ENCODE measurements around the gene SLC27A6.

SLC27A6 gene

GRCh38 chr5:128965011-128965637, at the start of gene SLC27A6:
Gene SLC27A6, plus strand, starts transcription at chr5:128965488. Its CDS starts 650 bp downstream, at chr5:128966138.
- no peak for TF ChIP-seq TOX (CRISPR knock-in tag; IDR thresholded peaks at IDR 0.05; ENCODE audit: borderline replicate concordance)
- no peak for TF ChIP-seq PPARA (CRISPR knock-in tag; IDR thresholded peaks at IDR 0.05; ENCODE audit: borderline replicate concordance)
- TF ChIP-seq ESRRG (CRISPR knock-in tag; IDR thresholded peaks at IDR 0.05): no peak
- no peak for TF ChIP-seq CSDC2 (CRISPR knock-in tag; IDR thresholded peaks at IDR 0.05)
- TF ChIP-seq ZNF70 (CRISPR knock-in tag; IDR thresholded peaks at IDR 0.05): no peak
- TF ChIP-seq ZNF8 (CRISPR knock-in tag; IDR thresholded peaks at IDR 0.05): no peak
- no peak for TF ChIP-seq ZC3H10 (CRISPR knock-in tag; IDR thresholded peaks at IDR 0.05)
- TF ChIP-seq ZFP30 (CRISPR knock-in tag; IDR thresholded peaks at IDR 0.05): no peak
- TF ChIP-seq ZNF565 (CRISPR knock-in tag; conservative IDR thresholded peaks at IDR 0.05; ENCODE audit: low read depth): no peak
- TF ChIP-seq, protein P1, sequence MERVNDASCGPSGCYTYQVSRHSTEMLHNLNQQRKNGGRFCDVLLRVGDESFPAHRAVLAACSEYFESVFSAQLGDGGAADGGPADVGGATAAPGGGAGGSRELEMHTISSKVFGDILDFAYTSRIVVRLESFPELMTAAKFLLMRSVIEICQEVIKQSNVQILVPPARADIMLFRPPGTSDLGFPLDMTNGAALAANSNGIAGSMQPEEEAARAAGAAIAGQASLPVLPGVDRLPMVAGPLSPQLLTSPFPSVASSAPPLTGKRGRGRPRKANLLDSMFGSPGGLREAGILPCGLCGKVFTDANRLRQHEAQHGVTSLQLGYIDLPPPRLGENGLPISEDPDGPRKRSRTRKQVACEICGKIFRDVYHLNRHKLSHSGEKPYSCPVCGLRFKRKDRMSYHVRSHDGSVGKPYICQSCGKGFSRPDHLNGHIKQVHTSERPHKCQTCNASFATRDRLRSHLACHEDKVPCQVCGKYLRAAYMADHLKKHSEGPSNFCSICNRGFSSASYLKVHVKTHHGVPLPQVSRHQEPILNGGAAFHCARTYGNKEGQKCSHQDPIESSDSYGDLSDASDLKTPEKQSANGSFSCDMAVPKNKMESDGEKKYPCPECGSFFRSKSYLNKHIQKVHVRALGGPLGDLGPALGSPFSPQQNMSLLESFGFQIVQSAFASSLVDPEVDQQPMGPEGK (CRISPR knock-in tag; IDR thresholded peaks at IDR 0.05; ENCODE audit: borderline replicate concordance): no peak
- TF ChIP-seq ARNTL (CRISPR knock-in tag; IDR thresholded peaks at IDR 0.05; ENCODE audit: borderline replicate concordance, low read depth): no peak
- no peak for TF ChIP-seq ISL1 (CRISPR knock-in tag; IDR thresholded peaks at IDR 0.05)
- TF ChIP-seq, protein P2, sequence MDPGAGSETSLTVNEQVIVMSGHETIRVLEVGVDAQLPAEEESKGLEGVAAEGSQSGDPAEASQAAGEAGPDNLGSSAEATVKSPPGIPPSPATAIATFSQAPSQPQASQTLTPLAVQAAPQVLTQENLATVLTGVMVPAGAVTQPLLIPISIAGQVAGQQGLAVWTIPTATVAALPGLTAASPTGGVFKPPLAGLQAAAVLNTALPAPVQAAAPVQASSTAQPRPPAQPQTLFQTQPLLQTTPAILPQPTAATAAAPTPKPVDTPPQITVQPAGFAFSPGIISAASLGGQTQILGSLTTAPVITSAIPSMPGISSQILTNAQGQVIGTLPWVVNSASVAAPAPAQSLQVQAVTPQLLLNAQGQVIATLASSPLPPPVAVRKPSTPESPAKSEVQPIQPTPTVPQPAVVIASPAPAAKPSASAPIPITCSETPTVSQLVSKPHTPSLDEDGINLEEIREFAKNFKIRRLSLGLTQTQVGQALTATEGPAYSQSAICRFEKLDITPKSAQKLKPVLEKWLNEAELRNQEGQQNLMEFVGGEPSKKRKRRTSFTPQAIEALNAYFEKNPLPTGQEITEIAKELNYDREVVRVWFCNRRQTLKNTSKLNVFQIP (CRISPR knock-in tag; IDR thresholded peaks at IDR 0.05; ENCODE audit: borderline replicate concordance, low read depth): no peak
- TF ChIP-seq, protein P3, sequence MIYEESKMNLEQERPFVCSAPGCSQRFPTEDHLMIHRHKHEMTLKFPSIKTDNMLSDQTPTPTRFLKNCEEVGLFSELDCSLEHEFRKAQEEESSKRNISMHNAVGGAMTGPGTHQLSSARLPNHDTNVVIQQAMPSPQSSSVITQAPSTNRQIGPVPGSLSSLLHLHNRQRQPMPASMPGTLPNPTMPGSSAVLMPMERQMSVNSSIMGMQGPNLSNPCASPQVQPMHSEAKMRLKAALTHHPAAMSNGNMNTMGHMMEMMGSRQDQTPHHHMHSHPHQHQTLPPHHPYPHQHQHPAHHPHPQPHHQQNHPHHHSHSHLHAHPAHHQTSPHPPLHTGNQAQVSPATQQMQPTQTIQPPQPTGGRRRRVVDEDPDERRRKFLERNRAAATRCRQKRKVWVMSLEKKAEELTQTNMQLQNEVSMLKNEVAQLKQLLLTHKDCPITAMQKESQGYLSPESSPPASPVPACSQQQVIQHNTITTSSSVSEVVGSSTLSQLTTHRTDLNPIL (CRISPR knock-in tag; IDR thresholded peaks at IDR 0.05; ENCODE audit: low read depth): no peak
- no peak for TF ChIP-seq SNAI2 (CRISPR knock-in tag; IDR thresholded peaks at IDR 0.05)
- no peak for TF ChIP-seq ZFP3 (CRISPR knock-in tag; IDR thresholded peaks at IDR 0.05)
- ATAC-seq: peak; percentile 91

- TF ChIP-seq ARNTL (CRISPR knock-in tag; IDR thresholded peaks at IDR 0.05; ENCODE audit: borderline replicate concordance, low read depth) (no peak), ZFP3 (CRISPR knock-in tag; IDR thresholded peaks at IDR 0.05) (no peak), RARB (CRISPR knock-in tag; IDR thresholded peaks at IDR 0.05) (no peak)
- TF ChIP-seq, protein P4, sequence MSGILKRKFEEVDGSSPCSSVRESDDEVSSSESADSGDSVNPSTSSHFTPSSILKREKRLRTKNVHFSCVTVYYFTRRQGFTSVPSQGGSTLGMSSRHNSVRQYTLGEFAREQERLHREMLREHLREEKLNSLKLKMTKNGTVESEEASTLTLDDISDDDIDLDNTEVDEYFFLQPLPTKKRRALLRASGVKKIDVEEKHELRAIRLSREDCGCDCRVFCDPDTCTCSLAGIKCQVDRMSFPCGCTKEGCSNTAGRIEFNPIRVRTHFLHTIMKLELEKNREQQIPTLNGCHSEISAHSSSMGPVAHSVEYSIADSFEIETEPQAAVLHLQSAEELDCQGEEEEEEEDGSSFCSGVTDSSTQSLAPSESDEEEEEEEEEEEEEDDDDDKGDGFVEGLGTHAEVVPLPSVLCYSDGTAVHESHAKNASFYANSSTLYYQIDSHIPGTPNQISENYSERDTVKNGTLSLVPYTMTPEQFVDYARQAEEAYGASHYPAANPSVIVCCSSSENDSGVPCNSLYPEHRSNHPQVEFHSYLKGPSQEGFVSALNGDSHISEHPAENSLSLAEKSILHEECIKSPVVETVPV (CRISPR knock-in tag; IDR thresholded peaks at IDR 0.05): no peak
- no peak for ATAC-seq
These were observed 45.7 kb upstream of the SLC27A6 start for GRCh38 chr5:128919542-128919941.

DNA sequence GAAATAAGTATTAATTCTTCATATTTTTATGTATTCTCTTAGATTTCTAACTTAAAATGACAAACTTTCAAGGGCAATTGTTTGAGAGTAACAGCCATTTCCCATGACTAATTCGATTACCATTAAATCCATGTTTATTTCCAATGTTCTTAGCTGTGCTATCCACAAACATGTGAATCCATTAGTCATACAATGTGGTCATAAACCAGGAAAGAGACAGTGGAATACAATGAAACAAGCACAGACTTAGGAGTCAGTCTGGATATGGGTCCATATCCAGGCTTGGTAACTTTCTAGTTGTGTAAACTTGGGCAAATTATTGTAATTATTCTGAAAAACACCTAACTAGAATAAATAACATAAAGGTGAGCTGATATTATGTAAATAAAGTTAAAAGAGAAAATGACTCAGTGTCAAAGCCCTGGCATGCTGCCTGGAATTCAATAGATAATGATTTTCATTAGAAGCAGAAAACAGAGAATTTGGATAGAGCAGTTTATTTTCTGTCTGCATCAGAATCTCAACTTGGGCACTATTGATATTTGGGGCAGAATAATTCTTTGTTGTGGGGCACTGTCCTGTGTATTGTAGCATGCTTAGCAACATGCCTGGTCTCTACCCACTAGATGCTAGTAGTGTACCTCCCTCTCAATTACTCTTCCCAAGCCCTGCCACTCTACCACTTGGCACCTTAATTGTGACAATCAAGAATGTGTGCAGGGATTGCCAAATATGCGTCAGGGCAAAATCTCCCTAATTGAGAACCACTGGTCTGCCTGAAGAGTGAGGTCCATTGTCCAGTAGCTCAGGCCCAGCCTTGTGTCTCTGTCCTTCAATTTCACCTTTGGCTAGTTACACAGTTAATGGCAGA, 44.7 kb upstream of the SLC27A6 start:
- peak; percentile 82 for ATAC-seq
- TF ChIP-seq, protein P2 (CRISPR knock-in tag; IDR thresholded peaks at IDR 0.05; ENCODE audit: borderline replicate concordance, low read depth): 0 out of 2 replicates have a peak, but pooled peaks have one; percentile 40
- TF ChIP-seq ISL1 (CRISPR knock-in tag; IDR thresholded peaks at IDR 0.05) (peak; percentile 53; the same call in 1 of the 2 replicates), ZNF565 (CRISPR knock-in tag; conservative IDR thresholded peaks at IDR 0.05; ENCODE audit: low read depth) (no peak), PPARA (CRISPR knock-in tag; IDR thresholded peaks at IDR 0.05; ENCODE audit: borderline replicate concordance) (no peak), ZC3H10 (CRISPR knock-in tag; IDR thresholded peaks at IDR 0.05) (no peak), TOX (CRISPR knock-in tag; IDR thresholded peaks at IDR 0.05; ENCODE audit: borderline replicate concordance) (peak; percentile 53; the same call in 1 of the 2 replicates)

Data from SK-N-SH treated with all-trans-retinoic acid at 6 μM for 48 hours (cell line).